Nephron (organoid): Measurements from ENCODE around the gene ANGPTL2.

ENCODE experiments used
- H3K27ac Mint-ChIP-seq, 3 experiments: 2 replicates each; pipeline ENCODE4 v1.8.0; 2020; ENCODE audit warnings: mixed read lengths in 3 of 3, mild to moderate bottlenecking in 2 of 3, moderate library complexity in 1 of 3
- H3K27me3 Mint-ChIP-seq: 2 replicates; pipeline ENCODE4 v1.8.0; 2021; ENCODE audit warnings: low read depth, mild to moderate bottlenecking, moderate library complexity, mixed read lengths
- H3K36me3 Mint-ChIP-seq: 2 replicates; pipeline ENCODE4 v1.8.0; 2020; ENCODE audit warnings: low read depth, mixed read lengths
- H3K4me1 Mint-ChIP-seq: 2 replicates; pipeline ENCODE4 v1.8.0; 2020; ENCODE audit warnings: mixed read lengths
- H3K4me3 Mint-ChIP-seq, 3 experiments: 2 replicates each; pipeline ENCODE4 v1.8.0; 2020; ENCODE audit warnings: mild to moderate bottlenecking in 3 of 3, mixed read lengths in 3 of 3, moderate library complexity in 2 of 3
- H3K9me3 Mint-ChIP-seq: 2 replicates; pipeline ENCODE4 v1.8.0; 2020; ENCODE audit warnings: mixed read lengths
- CTCF ChIP-seq, 3 experiments: fragments of 200-600 bp; sonication (generic); IDR thresholded peaks; one replicate each; pipeline ENCODE4 v1.5.0; 2021; ENCODE audit warnings: antibody characterized with exemption in 3 of 3; ENCODE audit not compliant: unreplicated experiment in 3 of 3

ANGPTL2 gene

GRCh38 chr9:127058011-127058644 is 64.3 kb downstream of the ANGPTL2 start:
- Mint-ChIP-seq H3K27ac (peak overlapping the region in 1 of 3 experiments; percentile 27), H3K4me3 (no peak overlapping the region), H3K9me3 (no peaks in the 10 kb centered on the region), H3K36me3 (no peaks in the 10 kb centered on the region), H3K4me1 (peaks cover 28% of the 10 kb centered on the region), H3K27me3 (no peaks in the 10 kb centered on the region)
- TF ChIP-seq CTCF (IDR thresholded peaks at IDR 0.05; ENCODE audit: unreplicated experiment in 3 of 3), result no peak

GRCh38 chr9:127056446-127056845 is 66.0 kb downstream of the ANGPTL2 start:
- H3K27ac Mint-ChIP-seq, result peak overlapping the region in 1 of 3 experiments; percentile 29
- no peaks in the 10 kb centered on the region for H3K36me3 Mint-ChIP-seq
- H3K9me3 Mint-ChIP-seq, result no peaks in the 10 kb centered on the region
- TF ChIP-seq CTCF (IDR thresholded peaks at IDR 0.05; ENCODE audit: unreplicated experiment in 3 of 3), result no peak
- peaks cover 28% of the 10 kb centered on the region for H3K4me1 Mint-ChIP-seq
- H3K27me3 Mint-ChIP-seq, result no peaks in the 10 kb centered on the region
- H3K4me3 Mint-ChIP-seq, result no peak overlapping the region

GRCh38 chr9:127055745-127056402 is 66.6 kb downstream of the ANGPTL2 start:
- Mint-ChIP-seq H3K4me3 (no peak overlapping the region), H3K4me1 (peaks cover 29% of the 10 kb centered on the region)

GRCh38 chr9:127053960-127054359 is 68.5 kb downstream of the ANGPTL2 start:
- H3K4me3 Mint-ChIP-seq, result no peak overlapping the region
- peaks cover 25% of the 10 kb centered on the region for H3K4me1 Mint-ChIP-seq
- no peaks in the 10 kb centered on the region for H3K9me3 Mint-ChIP-seq
- no peak for TF ChIP-seq CTCF (IDR thresholded peaks at IDR 0.05; ENCODE audit: unreplicated experiment in 3 of 3)
- no peaks in the 10 kb centered on the region for H3K36me3 Mint-ChIP-seq
- H3K27me3 Mint-ChIP-seq, result no peaks in the 10 kb centered on the region
- H3K27ac Mint-ChIP-seq, result peak overlapping the region; percentile 23 to 67 (median 31)

More at GRCh38 chr9:127055745-127056402, 66.6 kb downstream of the ANGPTL2 start:
- H3K36me3 Mint-ChIP-seq, result no peaks in the 10 kb centered on the region
- no peaks in the 10 kb centered on the region for H3K27me3 Mint-ChIP-seq
- H3K27ac Mint-ChIP-seq, result no peak overlapping the region
- TF ChIP-seq CTCF (IDR thresholded peaks at IDR 0.05; ENCODE audit: unreplicated experiment in 3 of 3), result no peak
- H3K9me3 Mint-ChIP-seq, result no peaks in the 10 kb centered on the region

- Mint-ChIP-seq H3K27me3 (no peaks in the 10 kb centered on the region), H3K9me3 (no peaks in the 10 kb centered on the region), H3K4me1 (peaks cover 22% of the 10 kb centered on the region), H3K27ac (peak overlapping the region; percentile 23 to 67 (median 40)), H3K36me3 (no peaks in the 10 kb centered on the region), H3K4me3 (no peak overlapping the region)
- no peak for TF ChIP-seq CTCF (IDR thresholded peaks at IDR 0.05; ENCODE audit: unreplicated experiment in 3 of 3)
Observed at GRCh38 chr9:127053057-127053821, 69.2 kb downstream of the ANGPTL2 start.
